Neural progenitor cell (in vitro differentiated cells): ENCODE data around the gene BBX.

Experiments
- EZH2 ChIP-seq: fragments of 200-600 bp; sonication (generic); IDR thresholded peaks from 2 replicates; pipeline ENCODE4 v1.6.1; 2017; ENCODE audit warnings: antibody characterized with exemption, mild to moderate bottlenecking, moderate library complexity
- EZH2phosphoT487 ChIP-seq: fragments of 200-600 bp; sonication (generic); IDR thresholded peaks from 2 replicates; pipeline ENCODE4 v1.6.1; 2017; ENCODE audit warnings: antibody characterized with exemption
- TF ChIP-seq, protein P1 (sequence below): fragments of 200-600 bp; sonication (generic); IDR thresholded peaks from 2 replicates; pipeline ENCODE4 v1.5.1; 2017; ENCODE audit warnings: antibody characterized with exemption, mild to moderate bottlenecking

DNA sequence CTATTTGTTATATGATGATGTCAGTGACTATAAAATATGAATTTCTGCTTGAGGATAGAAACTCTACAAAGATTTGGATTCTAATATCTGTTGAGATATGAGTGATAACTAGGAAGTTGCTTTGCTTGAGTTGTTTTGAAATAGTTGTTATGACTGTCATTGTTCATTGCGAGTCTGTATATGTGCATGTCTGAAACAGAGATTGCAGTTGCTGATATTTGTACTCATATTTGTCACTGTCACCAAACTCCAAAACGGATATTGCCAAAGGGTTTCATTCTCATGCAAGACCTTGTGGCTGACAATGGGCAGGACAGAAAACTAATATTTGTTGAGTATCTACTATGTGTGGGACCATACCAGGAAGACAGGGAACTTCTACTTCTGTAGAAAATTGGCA, 327.9 kb downstream of the BBX start:
- TF ChIP-seq, protein P1, sequence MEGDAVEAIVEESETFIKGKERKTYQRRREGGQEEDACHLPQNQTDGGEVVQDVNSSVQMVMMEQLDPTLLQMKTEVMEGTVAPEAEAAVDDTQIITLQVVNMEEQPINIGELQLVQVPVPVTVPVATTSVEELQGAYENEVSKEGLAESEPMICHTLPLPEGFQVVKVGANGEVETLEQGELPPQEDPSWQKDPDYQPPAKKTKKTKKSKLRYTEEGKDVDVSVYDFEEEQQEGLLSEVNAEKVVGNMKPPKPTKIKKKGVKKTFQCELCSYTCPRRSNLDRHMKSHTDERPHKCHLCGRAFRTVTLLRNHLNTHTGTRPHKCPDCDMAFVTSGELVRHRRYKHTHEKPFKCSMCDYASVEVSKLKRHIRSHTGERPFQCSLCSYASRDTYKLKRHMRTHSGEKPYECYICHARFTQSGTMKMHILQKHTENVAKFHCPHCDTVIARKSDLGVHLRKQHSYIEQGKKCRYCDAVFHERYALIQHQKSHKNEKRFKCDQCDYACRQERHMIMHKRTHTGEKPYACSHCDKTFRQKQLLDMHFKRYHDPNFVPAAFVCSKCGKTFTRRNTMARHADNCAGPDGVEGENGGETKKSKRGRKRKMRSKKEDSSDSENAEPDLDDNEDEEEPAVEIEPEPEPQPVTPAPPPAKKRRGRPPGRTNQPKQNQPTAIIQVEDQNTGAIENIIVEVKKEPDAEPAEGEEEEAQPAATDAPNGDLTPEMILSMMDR = no peak
- TF ChIP-seq EZH2 (no peak), EZH2phosphoT487 (no peak)
